Stimulated activated CD8-positive, alpha-beta memory T cell treated with anti-CD3 and anti-CD28 coated beads, Interleukin-2, amount 100 ng/mL, for 48 hours (primary cell): ENCODE results near the gene ARRDC3.
A peak's percentile ranks its signal among the peaks of the same experiment; 100 is the strongest.

Source experiments
- DNase-seq, 2 donors: peaks; one replicate each; pipeline ENCODE4 v3.0.0-alpha.2; 2020; ENCODE audit warnings: low read depth in 2 of 2

Gene ARRDC3

GRCh38 chr5:91384671-91385430, 1.7 kb upstream of the ARRDC3 start:
- no peak for DNase-seq

GRCh38 chr5:91383956-91384300, 811 bp upstream of the ARRDC3 start:
- DNase-seq: no peak

- DNase-seq: no peak
Measured at GRCh38 chr5:91382530-91383026, 539 bp downstream of the ARRDC3 start.

- peak; percentile 42 to 43 for DNase-seq
Measured at GRCh38 chr5:91381774-91382359, 1.2 kb downstream of the ARRDC3 start.

GRCh38 chr5:91381239-91381773, 1.8 kb downstream of the ARRDC3 start:
- no peak for DNase-seq

GRCh38 chr5:91380491-91381238, 2.5 kb downstream of the ARRDC3 start:
- DNase-seq: peak; percentile 97 to 98

GRCh38 chr5:91379914-91380490, 3.1 kb downstream of the ARRDC3 start:
- DNase-seq: peak; percentile 86 to 91

GRCh38 chr5:91379246-91379913, 3.7 kb downstream of the ARRDC3 start:
- DNase-seq: no peak

GRCh38 chr5:91378752-91379211, 4.3 kb downstream of the ARRDC3 start:
- no peak for DNase-seq

- no peak for DNase-seq
Measured at GRCh38 chr5:91374893-91375520, 8.1 kb downstream of the ARRDC3 start.

- DNase-seq: no peak
Measured at GRCh38 chr5:91373600-91373999, 9.5 kb downstream of the ARRDC3 start.

GRCh38 chr5:91373006-91373405, 10.1 kb downstream of the ARRDC3 start:
- no peak for DNase-seq

GRCh38 chr5:91369480-91369879, 13.6 kb downstream of the ARRDC3 start:
- no peak for DNase-seq

- no peak for DNase-seq
Measured at GRCh38 chr5:91367908-91368648, 15.0 kb downstream of the ARRDC3 start.

GRCh38 chr5:91367344-91367743, 15.8 kb downstream of the ARRDC3 start:
- DNase-seq: no peak

- DNase-seq: no peak
Measured at GRCh38 chr5:91366551-91366950, 16.6 kb downstream of the ARRDC3 start.

- DNase-seq: no peak
Measured at GRCh38 chr5:91365498-91365897, 17.6 kb downstream of the ARRDC3 start.

GRCh38 chr5:91362935-91363334, 20.2 kb downstream of the ARRDC3 start:
- DNase-seq: no peak

- no peak for DNase-seq
Measured at GRCh38 chr5:91361790-91362189, 21.3 kb downstream of the ARRDC3 start.

GRCh38 chr5:91361055-91361701, 21.9 kb downstream of the ARRDC3 start:
- no peak for DNase-seq
